Hepatocyte (in vitro differentiated cells): Measurements from ENCODE around the gene SLAMF9. TPM values are rescaled to one million over a fixed set of nuclear protein-coding genes. Genes with fewer than 3 reads are reported as not detected.

Experiments used
- DNase-seq: peaks from one replicate; pipeline ENCODE4 v3.0.0-alpha.2; 2016; ENCODE audit warnings: low spot score
- H2AFZ ChIP-seq: fragments of 200-600 bp; sonication (generic); 2 replicates; pipeline ENCODE4 v1.6.0; 2016; ENCODE audit warnings: antibody characterized with exemption, mild to moderate bottlenecking
- H3K27ac ChIP-seq: fragments of 200-600 bp; sonication (generic); 2 replicates; pipeline ENCODE4 v1.5.1; 2016; ENCODE audit warnings: mild to moderate bottlenecking
- H3K27me3 ChIP-seq: fragments of 200-600 bp; sonication (generic); 2 replicates; pipeline ENCODE4 v1.6.1; 2016
- H3K36me3 ChIP-seq: fragments of 200-600 bp; sonication (generic); replicated peaks from 2 replicates; pipeline ENCODE4 v1.5.1; 2016; ENCODE audit warnings: low read depth; ENCODE audit not compliant: insufficient read depth
- H3K4me1 ChIP-seq: fragments of 200-600 bp; sonication (generic); 2 replicates; pipeline ENCODE4 v1.5.1; 2016; ENCODE audit warnings: mild to moderate bottlenecking, moderate library complexity; ENCODE audit not compliant: insufficient read depth
- H3K4me2 ChIP-seq: fragments of 200-600 bp; sonication (generic); 2 replicates; pipeline ENCODE4 v1.6.0; 2016
- H3K4me3 ChIP-seq: fragments of 200-600 bp; sonication (generic); 2 replicates; pipeline ENCODE4 v1.5.1; 2016; ENCODE audit warnings: mild to moderate bottlenecking
- H3K79me2 ChIP-seq: fragments of 200-600 bp; sonication (generic); 2 replicates; pipeline ENCODE4 v1.6.0; 2017; ENCODE audit warnings: mild to moderate bottlenecking
- H3K9me2 ChIP-seq: fragments of 200-600 bp; sonication (generic); replicated peaks from 2 replicates; pipeline ENCODE4 v1.6.0; 2017; ENCODE audit warnings: mild to moderate bottlenecking; ENCODE audit not compliant: insufficient read depth
- H3K9me3 ChIP-seq: fragments of 200-600 bp; sonication (generic); 2 replicates; pipeline ENCODE4 v1.5.1; 2016; ENCODE audit warnings: low read depth, mild to moderate bottlenecking
- H4K20me1 ChIP-seq: fragments of 200-600 bp; sonication (generic); 2 replicates; pipeline ENCODE4 v1.6.0; 2016; ENCODE audit warnings: mild to moderate bottlenecking; ENCODE audit not compliant: insufficient read depth, poor library complexity, severe bottlenecking
- EZH2 ChIP-seq: fragments of 200-600 bp; sonication (generic); IDR thresholded peaks from 2 replicates; pipeline ENCODE4 v1.6.1; 2016; ENCODE audit warnings: antibody characterized with exemption, mild to moderate bottlenecking, borderline replicate concordance
- EZH2phosphoT487 ChIP-seq: fragments of 200-600 bp; sonication (generic); IDR thresholded peaks from one replicate; pipeline ENCODE4 v1.6.1; 2018; ENCODE audit warnings: antibody characterized with exemption, mild to moderate bottlenecking, low read depth, moderate library complexity; ENCODE audit not compliant: unreplicated experiment, severe bottlenecking
- WGBS: methylation state at CpG from one replicate; pipeline ENCODE4 v1.1.6; 2016; ENCODE audit warnings: low lambda C conversion rate; ENCODE audit errors: missing lambda C conversion rate; 5-methylcytosine and 5-hydroxymethylcytosine counted together
- polyA plus RNA-seq: library from polyadenylated mRNA; unstranded; fragments of >200 nt; fragmentation: Nextera tagmentation; extraction: Ambion mirVana; gene quantifications from 2 replicates; pipeline ENCODE4 v1.2.1, GENCODE V29; 2016
- total RNA-seq: library from RNA; depleted of rRNA; stranded (reverse); fragments of >200 nt; gene quantifications from 2 replicates; pipeline ENCODE4 v1.2.3, GENCODE V29; 2014
- TF ChIP-seq, protein P1 (sequence below): fragments of 200-600 bp; sonication (generic); IDR thresholded peaks from 2 replicates; pipeline ENCODE4 v1.5.1; 2016; ENCODE audit warnings: antibody characterized with exemption, mild to moderate bottlenecking; ENCODE audit not compliant: poor library complexity

Gene SLAMF9
- total and polyA plus RNA-seq, 2 experiments from 2014 or later, result not detected

DNA sequence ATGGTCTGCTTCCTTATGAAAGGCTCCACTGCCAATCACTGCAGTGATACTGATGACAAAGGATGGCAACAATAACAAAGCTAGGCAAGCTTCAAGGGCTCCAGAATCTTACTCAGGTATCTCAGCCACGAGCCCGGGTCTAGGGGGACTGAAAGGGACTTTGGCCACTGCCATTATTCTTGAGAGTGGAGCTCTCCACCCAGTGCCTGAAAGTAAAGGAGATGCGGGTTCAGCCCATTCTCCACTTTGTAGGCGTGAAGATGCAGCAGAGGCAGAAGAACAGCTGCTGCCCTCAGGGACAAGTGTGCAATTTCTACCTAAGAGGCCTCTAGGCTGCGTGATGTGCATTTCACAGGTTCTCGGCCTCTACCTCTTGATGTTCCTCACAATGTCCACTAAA lies 31.4 kb upstream of the SLAMF9 start:
- Histone ChIP-seq H3K4me3 (no peak overlapping the region), H3K9me2 (no peaks in the 10 kb centered on the region), H3K4me2 (no peak overlapping the region), H3K9me3 (no peaks in the 10 kb centered on the region), H3K27ac (no peak overlapping the region), H3K36me3 (no peaks in the 10 kb centered on the region), H4K20me1 (no peaks in the 10 kb centered on the region), H3K79me2 (no peaks in the 10 kb centered on the region), H3K4me1 (no peaks in the 10 kb centered on the region), H3K27me3 (no peaks in the 10 kb centered on the region), H2AFZ (no peak overlapping the region)
- TF ChIP-seq EZH2phosphoT487 (no peak), EZH2 (no peak)
- TF ChIP-seq, protein P1, sequence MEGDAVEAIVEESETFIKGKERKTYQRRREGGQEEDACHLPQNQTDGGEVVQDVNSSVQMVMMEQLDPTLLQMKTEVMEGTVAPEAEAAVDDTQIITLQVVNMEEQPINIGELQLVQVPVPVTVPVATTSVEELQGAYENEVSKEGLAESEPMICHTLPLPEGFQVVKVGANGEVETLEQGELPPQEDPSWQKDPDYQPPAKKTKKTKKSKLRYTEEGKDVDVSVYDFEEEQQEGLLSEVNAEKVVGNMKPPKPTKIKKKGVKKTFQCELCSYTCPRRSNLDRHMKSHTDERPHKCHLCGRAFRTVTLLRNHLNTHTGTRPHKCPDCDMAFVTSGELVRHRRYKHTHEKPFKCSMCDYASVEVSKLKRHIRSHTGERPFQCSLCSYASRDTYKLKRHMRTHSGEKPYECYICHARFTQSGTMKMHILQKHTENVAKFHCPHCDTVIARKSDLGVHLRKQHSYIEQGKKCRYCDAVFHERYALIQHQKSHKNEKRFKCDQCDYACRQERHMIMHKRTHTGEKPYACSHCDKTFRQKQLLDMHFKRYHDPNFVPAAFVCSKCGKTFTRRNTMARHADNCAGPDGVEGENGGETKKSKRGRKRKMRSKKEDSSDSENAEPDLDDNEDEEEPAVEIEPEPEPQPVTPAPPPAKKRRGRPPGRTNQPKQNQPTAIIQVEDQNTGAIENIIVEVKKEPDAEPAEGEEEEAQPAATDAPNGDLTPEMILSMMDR, result no peak
- DNase-seq, result no peak
- WGBS, result 86% methylated on average over 6 of the region's 6 CpGs

DNA sequence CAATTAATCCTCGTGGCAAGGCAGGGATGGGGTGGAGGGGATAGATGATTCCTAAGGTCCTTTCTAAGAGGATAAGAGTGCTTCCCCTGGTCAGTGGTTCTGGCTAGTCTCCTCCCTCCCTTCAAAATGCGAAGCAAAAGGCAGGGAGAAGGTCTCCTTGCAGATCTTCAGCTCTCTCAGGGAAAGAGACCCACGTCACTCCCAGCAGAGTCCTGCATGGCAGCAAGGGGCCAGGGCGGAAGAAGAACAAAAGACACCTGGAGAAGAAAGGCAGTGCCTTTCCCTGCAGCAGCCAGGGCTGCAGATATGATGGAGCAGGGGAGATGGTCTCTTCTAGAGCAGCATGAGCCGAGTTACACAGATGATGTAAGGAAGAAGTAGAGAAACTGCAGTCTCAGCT lies 29.6 kb upstream of the SLAMF9 start:
- WGBS, result 61% methylated on average over 5 of the region's 5 CpGs
- H3K4me1 ChIP-seq, result peaks cover 4% of the 10 kb centered on the region
- no peaks in the 10 kb centered on the region for H3K9me2 ChIP-seq
- no peaks in the 10 kb centered on the region for H3K9me3 ChIP-seq
- no peaks in the 10 kb centered on the region for H3K79me2 ChIP-seq
- no peaks in the 10 kb centered on the region for H3K36me3 ChIP-seq
- H3K4me3 ChIP-seq, result no peak overlapping the region
- H3K27me3 ChIP-seq, result no peaks in the 10 kb centered on the region
- no peak overlapping the region for H2AFZ ChIP-seq
- no peak for DNase-seq
- H3K4me2 ChIP-seq, result no peak overlapping the region
- no peaks in the 10 kb centered on the region for H4K20me1 ChIP-seq
- TF ChIP-seq, protein P1, result no peak
- no peak for TF ChIP-seq EZH2phosphoT487
- no peak for TF ChIP-seq EZH2
- no peak overlapping the region for H3K27ac ChIP-seq

DNA sequence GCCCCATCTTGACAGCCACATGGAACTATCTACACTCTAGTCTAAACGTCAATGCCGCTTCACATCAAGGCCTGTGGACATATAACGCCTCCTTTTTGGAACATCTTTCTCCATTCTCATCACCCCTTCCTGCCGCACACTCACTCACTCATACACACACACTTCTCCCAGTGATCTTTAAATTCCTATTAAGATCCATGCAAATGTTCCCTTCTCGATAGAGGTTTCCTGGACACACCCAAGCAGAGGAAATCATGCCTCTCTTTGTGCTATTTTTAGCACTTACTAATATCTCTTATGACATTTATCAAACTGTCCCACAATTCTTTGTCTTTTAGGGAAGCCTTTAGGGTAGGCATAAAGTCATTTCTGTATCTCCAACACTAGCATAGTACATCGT lies 28.2 kb upstream of the SLAMF9 start:
- no peak overlapping the region for H3K27ac ChIP-seq
- H3K4me1 ChIP-seq, result peaks cover 9% of the 10 kb centered on the region
- TF ChIP-seq, protein P1, result no peak
- TF ChIP-seq EZH2, result no peak
- TF ChIP-seq EZH2phosphoT487, result no peak
- DNase-seq, result no peak
- H3K9me3 ChIP-seq, result no peaks in the 10 kb centered on the region
- H3K4me3 ChIP-seq, result no peak overlapping the region
- no peaks in the 10 kb centered on the region for H3K36me3 ChIP-seq
- H3K9me2 ChIP-seq, result no peaks in the 10 kb centered on the region
- no peak overlapping the region for H3K4me2 ChIP-seq
- H3K27me3 ChIP-seq, result no peaks in the 10 kb centered on the region
- H3K79me2 ChIP-seq, result no peaks in the 10 kb centered on the region
- H4K20me1 ChIP-seq, result no peaks in the 10 kb centered on the region
- WGBS, result 78% methylated on average over 6 of the region's 6 CpGs
- no peak overlapping the region for H2AFZ ChIP-seq

DNA sequence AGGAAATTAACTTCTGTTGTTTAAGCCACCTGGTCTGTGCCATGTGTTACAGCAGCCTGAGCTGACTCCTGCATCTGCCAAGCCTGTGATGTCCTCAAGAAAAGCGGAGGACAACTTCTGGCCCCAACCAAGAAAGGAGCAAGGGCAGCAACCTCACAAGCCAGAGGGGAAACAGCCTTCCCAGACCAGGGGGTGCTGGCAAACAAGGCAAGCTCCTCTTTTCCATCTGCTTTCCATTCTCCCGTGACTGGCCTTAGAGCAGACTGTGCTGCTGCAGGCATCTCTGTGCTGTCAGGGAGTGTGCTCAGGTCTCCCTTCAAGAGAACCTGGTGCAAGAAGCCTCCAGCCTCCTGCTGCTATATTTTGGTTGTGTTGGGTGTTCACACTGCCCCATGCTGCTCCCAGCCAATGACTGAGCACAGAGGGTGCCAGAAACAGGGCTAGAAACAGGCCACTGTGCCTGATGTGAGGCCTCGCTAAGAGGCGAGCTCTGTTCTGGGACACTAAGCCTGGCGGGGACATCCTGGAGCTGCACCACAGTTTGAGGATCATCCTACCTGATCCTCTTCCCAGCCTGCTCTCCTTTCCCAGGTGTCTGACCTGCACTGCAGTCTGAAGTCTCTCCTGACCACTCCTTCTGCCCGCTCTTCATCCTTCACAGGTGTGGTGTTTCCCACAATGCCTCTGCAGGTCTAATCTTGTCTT lies 27.5 kb upstream of the SLAMF9 start:
- TF ChIP-seq EZH2phosphoT487 (no peak), EZH2 (no peak)
- TF ChIP-seq, protein P1, result no peak
- peaks cover 9% of the 10 kb centered on the region for H3K4me1 ChIP-seq
- no peaks in the 10 kb centered on the region for H3K27me3 ChIP-seq
- no peak overlapping the region for H3K27ac ChIP-seq
- no peaks in the 10 kb centered on the region for H4K20me1 ChIP-seq
- H3K9me3 ChIP-seq, result no peaks in the 10 kb centered on the region
- no peak for DNase-seq
- no peak overlapping the region for H3K4me3 ChIP-seq
- no peak overlapping the region for H2AFZ ChIP-seq
- 90% methylated on average over 6 of the region's 6 CpGs for WGBS
- no peaks in the 10 kb centered on the region for H3K9me2 ChIP-seq
- no peak overlapping the region for H3K4me2 ChIP-seq
- H3K79me2 ChIP-seq, result no peaks in the 10 kb centered on the region
- H3K36me3 ChIP-seq, result no peaks in the 10 kb centered on the region
